ENCODE data around the gene TENT4A. TPM values are rescaled to one million over a fixed set of nuclear protein-coding genes. Genes with fewer than 3 reads are reported as not detected.

The TENT4A gene
- total RNA-seq, 1 donor: 21.4 TPM

GRCh38 chr5:6784481-6784880 lies 71.2 kb downstream of the TENT4A start:
- no peak overlapping the region for H2AFZ ChIP-seq (ENCODE audit: low read length)
- no peak for DNase-seq (ENCODE audit: insufficient read length, low spot score, missing footprints)
- TF ChIP-seq CTCF (IDR thresholded peaks at IDR 0.05; ENCODE audit: extremely low read depth, low read depth, low read length): no peak

GRCh38 chr5:6785161-6785860 lies 72.1 kb downstream of the TENT4A start:
- no peaks in the 10 kb centered on the region for H3K79me2 ChIP-seq (ENCODE audit: insufficient read depth, low read length)
- TF ChIP-seq CTCF (IDR thresholded peaks at IDR 0.05; ENCODE audit: extremely low read depth, low read depth, low read length): no peak
- peak; percentile 44 for DNase-seq (ENCODE audit: insufficient read length, low spot score, missing footprints)

More at GRCh38 chr5:6784481-6784880, 71.2 kb downstream of the TENT4A start:
- no peaks in the 10 kb centered on the region for H3K27me3 ChIP-seq (ENCODE audit: insufficient read depth, low read length)
- H3K4me3 ChIP-seq (ENCODE audit: insufficient read depth, low read length): no peak overlapping the region
- H3K4me2 ChIP-seq (ENCODE audit: insufficient read depth, low read length): no peak overlapping the region
- no peaks in the 10 kb centered on the region for H3K4me1 ChIP-seq (ENCODE audit: insufficient read depth, low read length)
- H4K20me1 ChIP-seq (ENCODE audit: insufficient read depth, low read length): no peaks in the 10 kb centered on the region
- H3K36me3 ChIP-seq (ENCODE audit: insufficient read depth, low read length): no peaks in the 10 kb centered on the region
- H3K9me3 ChIP-seq (ENCODE audit: low read depth, low read length): no peaks in the 10 kb centered on the region
- no peak overlapping the region for H3K27ac ChIP-seq (ENCODE audit: low read depth, low read length)
- no peaks in the 10 kb centered on the region for H3K79me2 ChIP-seq (ENCODE audit: insufficient read depth, low read length)

GRCh38 chr5:6785861-6786180 lies 72.6 kb downstream of the TENT4A start:
- TF ChIP-seq CTCF (IDR thresholded peaks at IDR 0.05; ENCODE audit: extremely low read depth, low read depth, low read length): no peak
- no peak overlapping the region for H3K4me2 ChIP-seq (ENCODE audit: insufficient read depth, low read length)
- no peaks in the 10 kb centered on the region for H3K79me2 ChIP-seq (ENCODE audit: insufficient read depth, low read length)
- no peak overlapping the region for H3K4me3 ChIP-seq (ENCODE audit: insufficient read depth, low read length)
- DNase-seq (ENCODE audit: insufficient read length, low spot score, missing footprints): no peak
- no peak overlapping the region for H2AFZ ChIP-seq (ENCODE audit: low read length)
- no peak overlapping the region for H3K27ac ChIP-seq (ENCODE audit: low read depth, low read length)
- H3K27me3 ChIP-seq (ENCODE audit: insufficient read depth, low read length): no peaks in the 10 kb centered on the region
- no peaks in the 10 kb centered on the region for H3K4me1 ChIP-seq (ENCODE audit: insufficient read depth, low read length)
- no peaks in the 10 kb centered on the region for H3K9me3 ChIP-seq (ENCODE audit: low read depth, low read length)
- H3K36me3 ChIP-seq (ENCODE audit: insufficient read depth, low read length): no peaks in the 10 kb centered on the region
- no peaks in the 10 kb centered on the region for H4K20me1 ChIP-seq (ENCODE audit: insufficient read depth, low read length)

More at GRCh38 chr5:6785161-6785860, 72.1 kb downstream of the TENT4A start:
- no peaks in the 10 kb centered on the region for H3K9me3 ChIP-seq (ENCODE audit: low read depth, low read length)
- no peaks in the 10 kb centered on the region for H3K27me3 ChIP-seq (ENCODE audit: insufficient read depth, low read length)
- H2AFZ ChIP-seq (ENCODE audit: low read length): no peak overlapping the region
- H3K36me3 ChIP-seq (ENCODE audit: insufficient read depth, low read length): no peaks in the 10 kb centered on the region
- no peaks in the 10 kb centered on the region for H3K4me1 ChIP-seq (ENCODE audit: insufficient read depth, low read length)
- H3K4me2 ChIP-seq (ENCODE audit: insufficient read depth, low read length): no peak overlapping the region
- no peak overlapping the region for H3K4me3 ChIP-seq (ENCODE audit: insufficient read depth, low read length)
- H3K27ac ChIP-seq (ENCODE audit: low read depth, low read length): no peak overlapping the region
- no peaks in the 10 kb centered on the region for H4K20me1 ChIP-seq (ENCODE audit: insufficient read depth, low read length)

- H3K79me2 ChIP-seq (ENCODE audit: insufficient read depth, low read length): no peaks in the 10 kb centered on the region
- no peak for TF ChIP-seq CTCF (IDR thresholded peaks at IDR 0.05; ENCODE audit: extremely low read depth, low read depth, low read length)
- H3K27me3 ChIP-seq (ENCODE audit: insufficient read depth, low read length): no peaks in the 10 kb centered on the region
- DNase-seq (ENCODE audit: insufficient read length, low spot score, missing footprints): no peak
- H3K27ac ChIP-seq (ENCODE audit: low read depth, low read length): no peak overlapping the region
- no peaks in the 10 kb centered on the region for H3K36me3 ChIP-seq (ENCODE audit: insufficient read depth, low read length)
- no peak overlapping the region for H3K4me3 ChIP-seq (ENCODE audit: insufficient read depth, low read length)
- H2AFZ ChIP-seq (ENCODE audit: low read length): no peak overlapping the region
- H3K9me3 ChIP-seq (ENCODE audit: low read depth, low read length): no peaks in the 10 kb centered on the region
- no peaks in the 10 kb centered on the region for H4K20me1 ChIP-seq (ENCODE audit: insufficient read depth, low read length)
- H3K4me2 ChIP-seq (ENCODE audit: insufficient read depth, low read length): no peak overlapping the region
- H3K4me1 ChIP-seq (ENCODE audit: insufficient read depth, low read length): no peaks in the 10 kb centered on the region
Observed at GRCh38 chr5:6786786-6787495, 73.7 kb downstream of the TENT4A start.

All from osteoblast (primary cell).